GM19372 (cell line): Measurements from ENCODE around the gene ABHD4.
"Not testable (repeated sequence)": the region's sequence is repeated elsewhere in the genome, so short reads cannot be mapped to it uniquely, and the experiment has no call there.

Source experiments
- ATAC-seq: cut with Tn5 transposase; IDR thresholded peaks from one replicate; pipeline ENCODE4 v1.9.1; 2021; ENCODE audit warnings: mild to moderate bottlenecking, low read depth, moderate library complexity; ENCODE audit not compliant: unreplicated experiment

The ABHD4 gene

GRCh38 chr14:22622255-22622654 lies 24.2 kb downstream of the ABHD4 start:
- ATAC-seq = no peak

DNA sequence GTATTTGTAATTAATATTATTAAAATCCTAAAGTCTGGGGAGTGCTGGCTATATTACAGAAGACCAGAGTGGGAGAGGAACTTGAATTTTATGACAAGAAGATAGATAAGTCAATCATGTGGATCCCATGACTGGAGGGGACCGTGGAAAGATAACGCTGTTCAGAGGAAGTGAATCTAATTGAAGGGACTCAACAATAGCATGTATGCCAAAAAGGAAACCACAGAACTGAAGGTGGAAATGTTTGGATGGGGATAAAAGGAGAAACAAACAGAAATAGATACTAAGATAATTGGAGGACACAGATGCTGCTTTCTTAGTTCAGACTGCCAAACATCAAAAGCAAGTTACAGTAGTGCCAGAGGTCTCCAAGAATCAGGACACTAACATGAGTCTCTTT lies 24.9 kb downstream of the ABHD4 start:
- ATAC-seq = no peak

DNA sequence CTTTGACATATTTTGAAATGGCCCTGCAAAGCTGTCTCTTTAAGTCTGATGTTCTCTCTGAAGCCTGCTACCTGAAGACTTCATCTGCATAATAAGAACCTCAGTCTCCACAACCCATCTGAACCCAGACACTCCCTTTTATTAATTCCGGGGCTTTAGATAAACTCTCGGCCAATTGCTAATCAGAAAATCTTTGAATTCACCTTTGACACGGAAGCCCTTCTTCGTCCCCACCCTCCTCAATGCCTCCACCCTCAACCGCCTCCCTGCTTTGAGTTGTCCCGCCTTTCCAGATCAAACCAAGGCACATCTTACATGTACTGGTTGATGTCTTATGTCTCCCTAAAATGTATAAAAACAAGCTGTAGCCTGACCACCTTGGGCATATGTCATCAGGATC lies 28.5 kb downstream of the ABHD4 start:
- no peak for ATAC-seq

DNA sequence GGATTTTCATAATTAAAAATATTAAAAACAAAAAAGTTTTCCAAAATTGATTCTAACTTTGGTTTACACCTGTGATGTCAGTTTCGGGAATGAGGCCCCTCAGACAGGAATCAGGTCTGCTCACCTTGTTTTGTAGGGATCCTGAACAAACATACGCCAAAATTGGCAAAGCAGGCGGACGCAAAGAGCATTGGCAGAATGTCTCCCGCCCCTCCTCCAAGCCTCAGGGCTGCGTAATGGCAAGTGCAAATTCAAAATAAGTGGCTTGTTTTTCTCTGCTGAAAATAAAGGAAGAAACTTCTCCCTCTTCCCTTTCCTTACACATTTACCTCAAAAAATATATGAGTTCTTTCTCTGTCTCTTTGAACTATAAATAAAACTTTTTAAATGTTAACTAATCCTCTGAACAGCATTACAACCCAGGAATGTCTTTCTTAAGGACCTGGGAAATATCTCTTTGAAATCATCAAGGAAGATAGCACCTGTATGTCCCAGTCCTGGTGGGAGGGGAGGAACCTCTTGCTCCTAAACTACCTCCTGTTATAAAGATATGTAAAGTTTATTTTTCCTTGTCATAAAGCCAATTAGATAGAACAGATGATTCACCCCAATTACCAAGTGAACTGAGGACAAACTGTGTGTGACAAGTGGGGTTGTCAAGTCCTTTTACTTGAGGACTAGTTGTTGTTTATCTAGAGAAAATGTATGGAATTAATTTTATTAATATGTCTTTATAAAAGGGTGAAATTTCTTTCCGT lies 29.6 kb downstream of the ABHD4 start:
- ATAC-seq = no peak

DNA sequence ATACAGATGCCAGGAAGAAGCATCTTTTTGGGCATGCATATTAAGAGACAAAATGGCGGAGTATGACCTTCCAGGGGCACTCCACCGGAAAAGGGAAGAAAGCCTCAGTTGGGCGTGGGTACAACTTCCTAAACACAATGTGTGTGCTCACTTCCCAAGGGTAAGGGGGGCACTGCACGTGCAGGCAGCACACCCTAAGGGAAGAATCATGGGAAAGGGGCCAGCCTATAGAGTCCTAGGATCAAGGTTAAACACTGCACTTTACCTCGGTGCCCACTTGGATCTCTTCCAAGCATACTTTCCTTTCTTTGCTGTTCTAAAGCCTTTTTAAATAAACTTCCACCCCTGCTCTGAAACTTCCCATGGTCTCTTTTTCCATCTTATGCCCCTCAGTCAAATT lies 31.3 kb downstream of the ABHD4 start:
- no peak for ATAC-seq

- ATAC-seq = no peak
These were observed 32.0 kb downstream of the ABHD4 start for GRCh38 chr14:22630066-22630465.

GRCh38 chr14:22630486-22630885 lies 32.4 kb downstream of the ABHD4 start:
- no peak for ATAC-seq

DNA sequence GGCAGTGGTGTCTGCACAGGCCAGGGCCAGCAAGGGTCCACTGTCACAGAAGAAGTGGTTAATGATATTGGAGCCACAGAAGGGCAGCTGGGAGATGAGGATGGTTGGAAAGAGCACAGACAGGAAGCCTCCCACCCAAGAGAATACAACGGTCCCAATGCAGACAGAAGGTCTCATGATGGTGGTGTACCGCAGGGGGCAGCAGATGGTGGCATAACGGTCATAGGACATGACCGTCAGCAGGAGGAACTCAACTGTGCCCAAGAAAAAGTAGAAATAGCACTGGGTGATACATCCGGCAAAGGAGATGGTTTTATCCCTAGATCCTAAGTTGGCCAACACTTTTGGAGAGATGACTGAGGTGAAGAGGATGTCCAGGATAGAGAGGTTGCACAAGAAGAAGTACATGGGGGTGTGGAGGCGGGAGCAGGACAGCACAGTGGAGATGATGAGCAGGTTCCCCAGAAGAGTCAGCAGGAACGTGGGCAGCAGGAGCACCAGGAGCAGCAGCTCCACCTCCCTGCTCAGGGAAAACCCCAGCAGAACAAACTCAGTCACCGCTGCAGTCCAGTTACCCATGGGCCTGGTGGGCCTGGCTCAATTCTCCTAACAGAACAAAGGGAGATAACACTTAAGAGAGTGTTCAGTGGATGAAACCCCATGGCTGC lies 36.3 kb downstream of the ABHD4 start:
- ATAC-seq = no peak

- ATAC-seq = not testable (repeated sequence)
These were observed 37.9 kb downstream of the ABHD4 start for GRCh38 chr14:22635980-22636379.

DNA sequence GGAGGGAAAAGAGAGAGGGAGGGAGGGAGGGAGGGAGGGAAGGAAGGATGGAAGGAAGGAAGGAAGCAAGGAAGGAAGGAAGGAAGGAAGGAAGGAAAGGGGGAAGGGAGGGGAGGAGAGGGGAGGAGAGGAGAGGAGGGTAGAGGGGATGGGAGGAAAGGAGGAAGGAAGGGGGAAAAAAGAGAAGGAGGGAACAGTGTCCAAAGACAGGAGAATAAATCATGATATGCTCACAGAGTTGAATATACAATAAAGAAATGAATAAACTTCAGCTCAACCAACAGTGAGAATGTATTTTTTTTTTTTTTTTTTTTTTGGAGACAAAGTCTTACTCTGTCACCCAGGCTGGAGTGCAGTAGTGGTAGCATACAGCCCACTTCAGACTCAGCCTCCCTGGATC lies 42.1 kb downstream of the ABHD4 start:
- ATAC-seq = no peak

DNA sequence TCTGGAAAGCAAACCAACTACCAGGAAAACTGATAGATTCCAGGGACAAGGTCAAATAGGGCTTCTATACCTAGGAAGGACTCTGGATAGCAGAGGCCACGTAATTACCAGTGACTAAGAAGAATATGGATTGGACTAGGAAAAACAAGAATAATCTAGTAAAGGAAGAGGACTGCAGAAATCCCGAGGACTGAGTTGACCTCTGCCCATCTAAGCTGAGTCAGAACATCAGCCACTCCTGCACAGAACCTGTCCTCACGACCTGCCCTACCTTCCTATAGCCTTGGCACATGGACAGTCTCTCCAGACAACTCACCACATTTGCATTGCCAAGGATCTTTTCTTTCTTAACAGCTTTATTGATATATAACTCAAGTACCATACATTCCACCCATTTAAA lies 43.7 kb downstream of the ABHD4 start:
- ATAC-seq = no peak

GRCh38 chr14:22644305-22644635 lies 46.2 kb downstream of the ABHD4 start, which contains the start of gene OR6J1:
Gene OR6J1 (minus strand): TSS chr14:22644352. CDS start chr14:22634811, 9,541 bp downstream.
- ATAC-seq = no peak

DNA sequence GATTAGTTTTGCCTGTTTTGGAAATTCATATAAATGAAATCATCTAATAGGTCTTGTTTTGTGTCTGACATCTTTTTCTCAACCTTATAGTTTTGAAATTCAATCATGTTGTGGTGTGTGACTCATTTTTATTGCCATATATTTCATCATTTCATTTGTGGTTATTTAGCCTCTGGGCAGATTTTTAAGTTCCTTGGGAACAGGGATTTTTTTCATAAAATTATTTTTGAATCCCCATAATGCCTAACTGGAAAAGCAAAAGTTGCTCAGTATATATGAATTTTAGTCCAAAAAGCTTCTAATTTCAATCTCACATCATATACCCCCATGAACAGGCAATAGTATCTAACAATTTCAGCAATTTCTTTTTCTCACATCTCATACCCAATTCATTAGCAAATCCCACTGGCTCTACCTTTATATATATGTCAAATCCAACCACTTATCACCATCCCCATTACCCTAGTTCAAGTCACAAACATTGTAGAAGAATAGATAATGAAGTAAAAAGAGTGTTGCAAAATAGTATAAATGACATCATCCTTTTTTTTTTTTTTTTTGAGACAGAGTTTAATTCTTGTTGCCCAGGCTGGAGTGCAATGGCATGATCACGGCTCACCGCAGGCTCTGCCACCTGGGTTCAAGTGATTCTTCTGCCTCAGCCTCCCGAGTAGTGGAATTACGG lies 48.6 kb downstream of the ABHD4 start:
- no peak for ATAC-seq

DNA sequence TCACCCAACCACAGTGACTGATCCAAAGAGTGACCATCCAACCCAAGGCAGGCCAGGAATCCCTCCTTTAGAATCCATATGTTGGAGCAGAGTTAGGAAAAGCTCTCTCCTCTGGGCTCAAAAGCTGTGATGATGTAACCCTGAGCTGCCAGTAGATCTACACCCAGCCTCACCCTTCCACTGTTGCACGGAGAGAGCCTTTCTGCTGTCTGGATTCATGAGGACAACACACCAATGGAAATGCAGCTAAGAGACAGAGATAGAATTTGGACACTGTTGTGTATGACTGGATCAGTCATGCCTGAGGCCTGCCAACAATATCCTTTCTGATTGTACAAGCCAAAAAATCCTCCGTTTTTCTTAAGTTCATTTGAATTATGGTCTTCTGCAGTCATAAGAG lies 50.4 kb downstream of the ABHD4 start:
- no peak for ATAC-seq

DNA sequence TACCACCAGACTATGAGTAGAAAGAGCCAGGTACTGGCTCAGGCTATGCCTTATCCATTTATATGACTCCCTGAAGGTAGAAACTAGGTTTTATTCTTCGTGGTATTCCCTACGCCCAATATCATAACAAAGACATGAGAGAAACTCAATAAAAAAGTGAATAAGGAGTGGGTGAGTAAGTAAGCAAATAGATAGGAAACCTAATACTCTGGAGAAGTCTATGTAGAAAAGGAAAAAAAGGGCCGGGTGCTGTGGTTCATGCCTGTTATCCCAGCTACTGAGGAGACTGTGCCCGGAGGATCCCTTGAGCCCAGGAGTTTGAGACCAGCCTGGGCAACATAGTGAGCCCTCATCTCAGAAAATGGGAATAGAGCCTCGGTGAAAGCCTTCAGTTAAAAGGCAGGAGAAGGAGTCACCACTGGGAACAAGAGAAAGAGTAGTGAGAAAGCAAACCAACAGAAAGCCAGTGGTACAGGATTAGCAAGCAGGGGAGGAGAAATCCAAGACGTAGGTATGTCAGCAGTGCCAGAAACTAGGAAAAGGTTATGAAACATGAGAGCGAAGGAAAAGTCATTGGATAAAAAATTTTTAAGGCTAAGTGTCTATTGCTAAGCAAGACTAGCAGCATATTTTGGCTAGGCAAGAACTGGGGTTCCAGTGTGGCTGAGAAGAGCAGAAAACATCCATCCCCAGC lies 52.1 kb downstream of the ABHD4 start:
- no peak for ATAC-seq

DNA sequence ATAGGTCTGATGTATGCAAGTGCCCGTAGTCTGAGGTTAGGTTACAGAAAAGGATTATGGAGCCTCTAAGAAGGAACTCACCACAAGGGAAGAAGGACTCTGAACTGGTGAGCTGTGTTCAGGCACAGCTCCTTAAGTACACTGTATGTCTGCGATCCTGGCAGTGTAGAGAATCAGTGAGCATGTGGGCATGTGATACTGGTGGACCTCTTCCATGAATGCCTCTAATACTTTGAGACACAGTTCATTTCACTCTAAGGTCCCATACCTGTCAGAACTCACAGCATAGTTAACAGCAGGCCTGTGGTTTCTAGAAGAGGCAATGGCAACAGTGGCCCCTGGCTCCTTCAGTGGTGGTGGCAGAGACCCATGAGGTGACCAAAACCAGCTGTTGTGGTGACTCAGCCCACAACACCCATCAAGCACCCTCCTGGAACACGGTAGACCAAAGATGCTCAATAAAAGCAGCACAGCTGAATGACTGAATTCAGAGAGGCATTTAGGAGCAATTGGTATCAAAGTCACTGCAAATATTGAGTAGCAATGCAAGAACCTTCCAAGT lies 52.9 kb downstream of the ABHD4 start:
- ATAC-seq = no peak

DNA sequence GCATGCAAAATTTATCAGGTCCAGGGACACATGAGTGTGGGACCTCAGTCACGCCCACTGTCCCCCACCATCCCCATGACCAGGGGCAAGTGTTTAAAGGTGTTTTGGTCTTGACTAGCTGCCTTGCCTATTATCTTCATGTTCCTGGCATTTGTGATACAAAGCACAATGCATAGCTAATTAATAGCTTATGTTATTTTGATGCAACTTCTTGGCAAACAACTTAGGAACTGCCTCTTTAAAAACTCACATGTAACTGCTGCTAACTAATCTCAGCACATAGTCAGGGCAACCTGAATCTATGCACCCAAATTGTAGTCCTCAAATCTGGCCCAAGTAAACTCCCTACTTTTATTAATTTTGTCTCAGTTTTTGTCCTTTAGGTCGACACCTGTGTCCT lies 53.5 kb downstream of the ABHD4 start:
- no peak for ATAC-seq

DNA sequence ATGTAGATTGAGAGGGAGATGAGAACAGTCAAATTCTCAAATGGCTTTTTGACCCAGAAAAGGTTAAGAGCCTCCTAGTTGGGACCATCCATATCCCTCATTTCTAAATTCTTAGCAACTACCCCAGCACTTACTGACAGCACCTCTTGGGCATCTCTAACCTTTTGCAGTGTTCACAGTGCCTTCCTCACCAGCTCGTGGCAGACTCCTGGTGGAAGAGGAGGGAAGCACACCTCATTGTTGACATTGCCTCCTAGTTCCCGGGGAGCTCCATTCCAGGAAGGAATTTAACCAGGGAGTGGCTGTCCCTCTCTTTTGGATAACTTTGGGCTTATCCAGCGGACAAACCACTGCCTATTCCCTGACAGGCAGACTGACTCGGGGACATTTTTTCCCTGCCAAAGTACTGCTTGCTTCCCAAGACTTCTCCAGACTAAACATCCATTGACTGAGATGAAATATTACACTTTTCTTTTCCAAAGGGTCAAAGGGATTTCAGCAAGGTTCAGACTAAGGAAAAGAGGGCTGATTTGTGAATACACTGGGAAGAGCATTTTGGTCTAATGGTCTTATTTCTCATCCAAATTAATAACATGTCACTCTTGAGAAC lies 55.0 kb downstream of the ABHD4 start:
- no peak for ATAC-seq

DNA sequence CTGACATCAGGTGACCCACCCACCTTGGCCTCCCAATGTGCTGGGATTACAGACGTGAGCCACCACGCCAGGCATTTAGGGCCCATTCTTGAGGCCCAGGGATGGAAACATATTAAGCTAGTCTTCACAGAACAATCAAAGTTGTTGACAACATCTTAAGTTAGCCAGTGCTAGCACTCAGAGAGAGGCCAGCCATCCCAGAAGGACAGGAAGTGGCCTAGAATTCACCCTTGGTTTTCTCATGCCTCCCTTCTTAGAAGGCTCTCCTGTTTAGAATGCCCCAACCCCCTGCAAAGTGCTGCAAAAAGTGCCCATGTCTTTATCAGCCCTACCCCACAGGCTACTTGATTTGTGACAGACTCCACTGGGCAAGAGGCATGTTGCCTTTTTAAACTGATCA lies 58.1 kb downstream of the ABHD4 start:
- ATAC-seq = no peak

DNA sequence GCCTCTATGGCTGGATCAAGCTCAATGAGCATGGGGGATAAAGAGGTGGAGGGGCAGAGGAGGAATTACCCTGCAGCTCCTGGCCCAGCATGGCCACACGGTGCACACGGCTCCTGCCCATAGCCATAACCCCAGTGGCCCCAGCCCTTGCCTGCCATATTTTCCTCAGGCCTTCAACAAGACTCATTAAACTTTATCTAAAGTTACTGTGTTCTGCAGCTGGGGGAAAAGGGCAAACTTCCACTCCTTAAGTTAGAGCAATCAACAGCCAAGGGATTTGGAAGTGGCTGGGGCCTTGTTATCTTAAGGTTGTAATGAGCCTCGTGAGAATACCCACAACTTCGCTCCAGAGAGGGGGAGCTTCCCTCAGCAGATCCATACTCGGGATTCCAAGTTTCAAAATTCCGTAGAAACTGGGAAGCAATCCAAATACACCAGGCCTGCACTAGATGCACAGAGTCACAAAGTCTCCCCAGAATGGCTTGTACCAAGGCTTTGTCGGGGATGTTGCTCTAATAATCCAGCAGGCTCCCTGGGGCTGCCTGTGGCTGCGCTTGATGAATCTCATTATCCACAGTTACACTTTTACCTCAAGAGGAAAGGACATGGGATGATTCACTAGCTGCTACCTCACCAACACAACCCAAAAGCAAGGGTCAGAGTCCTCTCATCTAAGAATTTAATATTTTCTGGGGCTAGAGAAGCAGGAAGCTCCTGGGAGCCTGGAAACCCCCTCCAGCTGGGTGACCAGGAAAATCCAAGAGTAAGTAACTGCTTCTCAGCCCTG lies 59.0 kb downstream of the ABHD4 start:
- no peak for ATAC-seq
